GM12891 (cell line): ENCODE measurements around the gene METAP1D.

Source experiments
- PAX5 ChIP-seq: IDR thresholded peaks from 2 replicates; pipeline ENCODE4 v1.6.1; 2011; ENCODE audit warnings: low read length, moderate library complexity, mild to moderate bottlenecking; ENCODE audit not compliant: insufficient read depth, severe bottlenecking
- POLR2A ChIP-seq: IDR thresholded peaks from 2 replicates; pipeline ENCODE4 v1.6.1; 2011; ENCODE audit warnings: low read depth, low read length, control low read depth
- POLR2AphosphoS5 ChIP-seq: IDR thresholded peaks from 2 replicates; pipeline ENCODE4 v1.6.1; 2011; ENCODE audit warnings: low read depth, low read length, control low read depth
- POU2F2 ChIP-seq: IDR thresholded peaks from 2 replicates; pipeline ENCODE4 v1.6.1; 2011; ENCODE audit warnings: low read depth, mild to moderate bottlenecking, control low read depth, low read length, moderate library complexity
- SPI1 ChIP-seq: IDR thresholded peaks from 2 replicates; pipeline ENCODE4 v1.6.1; 2011; ENCODE audit warnings: low read depth, low read length, control low read depth
- TAF1 ChIP-seq: IDR thresholded peaks from 2 replicates; pipeline ENCODE4 v1.6.1; 2011; ENCODE audit warnings: low read depth, low read length, control low read depth

- no peak for TF ChIP-seq POLR2AphosphoS5
- TF ChIP-seq PAX5 = no peak
- TF ChIP-seq POLR2A = no peak
- no peak for TF ChIP-seq SPI1
- no peak for TF ChIP-seq TAF1
- TF ChIP-seq POU2F2 = no peak
These were observed 52.5 kb downstream of the METAP1D start for GRCh38 chr2:172052000-172052983.
